Adrenal gland (tissue), 5 donors: ENCODE results near the gene FNDC3B.

ENCODE experiments used
- POLR2A ChIP-seq, 2 donors: fragments of 450-650 bp; IDR thresholded peaks; one replicate each; pipeline ENCODE4 v1.6.1; 2017; ENCODE audit warnings: antibody characterized with exemption in 2 of 2, mild to moderate bottlenecking in 2 of 2, moderate library complexity in 1 of 2
- TF ChIP-seq, protein P1 (sequence below), 6 experiments: fragments of 450-650 bp in 4 of 6; fragments of 200-600 bp in 2 of 6; sonication (generic) in 1 of 6; IDR thresholded peaks; 1 replicate in 5 of 6; 2 replicates in 1 of 6; pipeline versions ENCODE4 v1.5.1 to v1.8.0; 2016 to 2021; ENCODE audit warnings: antibody characterized with exemption in 6 of 6, mild to moderate bottlenecking in 2 of 6, moderate library complexity in 1 of 6
- donor health status: DM: no; HTN: no; CAD: no.

GRCh38 chr3:172407872-172408271 is 368.5 kb downstream of the FNDC3B start:
- TF ChIP-seq, protein P1, sequence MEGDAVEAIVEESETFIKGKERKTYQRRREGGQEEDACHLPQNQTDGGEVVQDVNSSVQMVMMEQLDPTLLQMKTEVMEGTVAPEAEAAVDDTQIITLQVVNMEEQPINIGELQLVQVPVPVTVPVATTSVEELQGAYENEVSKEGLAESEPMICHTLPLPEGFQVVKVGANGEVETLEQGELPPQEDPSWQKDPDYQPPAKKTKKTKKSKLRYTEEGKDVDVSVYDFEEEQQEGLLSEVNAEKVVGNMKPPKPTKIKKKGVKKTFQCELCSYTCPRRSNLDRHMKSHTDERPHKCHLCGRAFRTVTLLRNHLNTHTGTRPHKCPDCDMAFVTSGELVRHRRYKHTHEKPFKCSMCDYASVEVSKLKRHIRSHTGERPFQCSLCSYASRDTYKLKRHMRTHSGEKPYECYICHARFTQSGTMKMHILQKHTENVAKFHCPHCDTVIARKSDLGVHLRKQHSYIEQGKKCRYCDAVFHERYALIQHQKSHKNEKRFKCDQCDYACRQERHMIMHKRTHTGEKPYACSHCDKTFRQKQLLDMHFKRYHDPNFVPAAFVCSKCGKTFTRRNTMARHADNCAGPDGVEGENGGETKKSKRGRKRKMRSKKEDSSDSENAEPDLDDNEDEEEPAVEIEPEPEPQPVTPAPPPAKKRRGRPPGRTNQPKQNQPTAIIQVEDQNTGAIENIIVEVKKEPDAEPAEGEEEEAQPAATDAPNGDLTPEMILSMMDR (IDR thresholded peaks at IDR 0.05) = no peak
- no peak for TF ChIP-seq POLR2A (IDR thresholded peaks at IDR 0.05)
